ENCODE data around the gene MAT2A.

GRCh38 chr2:85503168-85503850 is 35.7 kb upstream of the MAT2A start:
- TF ChIP-seq POLR2AphosphoS5 (IDR thresholded peaks at IDR 0.05; ENCODE audit: low read depth, low read length) = no peak
- no peak for TF ChIP-seq SIN3A (conservative IDR thresholded peaks at IDR 0.05 in 1 of 2, IDR thresholded peaks at IDR 0.05 in 1 of 2; ENCODE audit: low read depth in 1 of 2, low read length in 2 of 2)
- TF ChIP-seq GABPA (IDR thresholded peaks at IDR 0.05; ENCODE audit: borderline replicate concordance, insufficient read depth, low read length) = no peak
- no peak for TF ChIP-seq KDM1A (IDR thresholded peaks at IDR 0.05; ENCODE audit: borderline replicate concordance, low read length)
- no peak for TF ChIP-seq POLR2A (IDR thresholded peaks at IDR 0.05; ENCODE audit: control extremely low read depth in 1 of 2, low read depth in 2 of 2, low read length in 2 of 2)
- TF ChIP-seq NANOG (IDR thresholded peaks at IDR 0.05; ENCODE audit: insufficient read depth, low read depth, low read length, poor library complexity, severe bottlenecking) = no peak
- TF ChIP-seq TCF12 (IDR thresholded peaks at IDR 0.05; ENCODE audit: low read depth, low read length) = no peak
- no peak for TF ChIP-seq CTCF (IDR thresholded peaks at IDR 0.05; ENCODE audit: control extremely low read depth in 1 of 3, insufficient read depth in 1 of 3, low read depth in 1 of 3, low read length in 3 of 3)

All from H1 (cell line).